BE2C (cell line): ENCODE measurements around the gene ADAM8.
A peak's percentile ranks its signal among the peaks of the same experiment; 100 is the strongest.

Source experiments
- DNase-seq: peaks from one replicate; pipeline ENCODE4 v3.0.0-alpha.2; 2020
- H3K27me3 ChIP-seq: fragments of 250-450 bp; sonication (Bioruptor Pico); 2 replicates; pipeline ENCODE4 v1.5.1; 2020; ENCODE audit warnings: mild to moderate bottlenecking
- H3K36me3 ChIP-seq: fragments of 250-450 bp; sonication (Bioruptor Pico); 2 replicates; pipeline ENCODE4 v1.5.1; 2020; ENCODE audit warnings: mild to moderate bottlenecking
- H3K4me1 ChIP-seq: fragments of 250-450 bp; sonication (Bioruptor Pico); 2 replicates; pipeline ENCODE4 v1.5.1; 2020
- H3K4me3 ChIP-seq: 2 replicates; pipeline ENCODE4 v1.5.1; 2011; ENCODE audit warnings: low read depth, low read length
- H3K9me3 ChIP-seq: fragments of 250-450 bp; sonication (Bioruptor Pico); 2 replicates; pipeline ENCODE4 v1.5.1; 2020
- CTCF ChIP-seq: IDR thresholded peaks from 2 replicates; pipeline ENCODE4 v1.5.1; 2012; ENCODE audit warnings: mild to moderate bottlenecking, low read depth, low read length

Gene ADAM8

GRCh38 chr10:133253361-133253955 lies 23.2 kb downstream of the ADAM8 start:
- Histone ChIP-seq H3K9me3 (no peaks in the 10 kb centered on the region), H3K36me3 (no peaks in the 10 kb centered on the region), H3K4me3 (no peak overlapping the region), H3K4me1 (peaks cover 6% of the 10 kb centered on the region), H3K27me3 (no peaks in the 10 kb centered on the region)
- no peak for TF ChIP-seq CTCF
- no peak for DNase-seq

GRCh38 chr10:133252223-133252552 lies 24.5 kb downstream of the ADAM8 start:
- no peak for TF ChIP-seq CTCF
- H3K27me3 ChIP-seq, result no peaks in the 10 kb centered on the region
- H3K4me1 ChIP-seq, result no peaks in the 10 kb centered on the region
- H3K4me3 ChIP-seq, result no peak overlapping the region
- H3K9me3 ChIP-seq, result no peaks in the 10 kb centered on the region
- no peak for DNase-seq
- H3K36me3 ChIP-seq, result no peaks in the 10 kb centered on the region

- Histone ChIP-seq H3K27me3 (no peaks in the 10 kb centered on the region), H3K36me3 (no peaks in the 10 kb centered on the region), H3K9me3 (no peaks in the 10 kb centered on the region), H3K4me1 (no peaks in the 10 kb centered on the region), H3K4me3 (no peak overlapping the region)
- TF ChIP-seq CTCF, result no peak
- DNase-seq, result no peak
Observed at GRCh38 chr10:133251388-133252222, 25.1 kb downstream of the ADAM8 start.

- H3K4me1 ChIP-seq, result no peaks in the 10 kb centered on the region
- no peak for TF ChIP-seq CTCF
- H3K36me3 ChIP-seq, result no peaks in the 10 kb centered on the region
- no peak for DNase-seq
- no peaks in the 10 kb centered on the region for H3K27me3 ChIP-seq
- no peaks in the 10 kb centered on the region for H3K9me3 ChIP-seq
- no peak overlapping the region for H3K4me3 ChIP-seq
Observed at GRCh38 chr10:133249975-133250754, 26.5 kb downstream of the ADAM8 start.

- Histone ChIP-seq H3K4me3 (no peak overlapping the region), H3K27me3 (no peaks in the 10 kb centered on the region), H3K36me3 (no peaks in the 10 kb centered on the region), H3K4me1 (no peaks in the 10 kb centered on the region), H3K9me3 (no peaks in the 10 kb centered on the region)
- no peak for TF ChIP-seq CTCF
- DNase-seq, result peak; percentile 6
Observed at GRCh38 chr10:133249094-133249780, 27.4 kb downstream of the ADAM8 start.
